H9 (cell line): ENCODE results near the gene TRAK2. TPM values are rescaled to one million over a fixed set of nuclear protein-coding genes. Genes with fewer than 3 reads are reported as not detected.

Experiments used
- DNase-seq: peaks from one replicate; pipeline ENCODE4 v3.0.0-alpha.2; 2017
- H2AFZ ChIP-seq: one replicate; pipeline ENCODE4 v1.6.1; 2013; ENCODE audit warnings: mild to moderate bottlenecking, low read length, control low read depth, moderate library complexity
- H2AK5ac ChIP-seq: 2 replicates; pipeline ENCODE4 v1.6.1; 2013; ENCODE audit warnings: low read length, control low read depth, mixed read lengths; ENCODE audit not compliant: insufficient read length
- H2BK120ac ChIP-seq: one replicate; pipeline ENCODE4 v1.6.1; 2013; ENCODE audit warnings: low read depth, mild to moderate bottlenecking, low read length, control low read depth, inconsistent platforms; ENCODE audit not compliant: poor library complexity, severe bottlenecking
- H2BK12ac ChIP-seq: 2 replicates; pipeline ENCODE4 v1.6.1; 2013; ENCODE audit warnings: low read length, control low read depth, mixed read lengths, low read depth; ENCODE audit not compliant: insufficient read length
- H2BK15ac ChIP-seq: 2 replicates; pipeline ENCODE4 v1.6.1; 2013; ENCODE audit warnings: low read depth, low read length, control low read depth
- H2BK20ac ChIP-seq: one replicate; pipeline ENCODE4 v1.6.1; 2013; ENCODE audit warnings: low read depth, mild to moderate bottlenecking, low read length, control low read depth, inconsistent platforms; ENCODE audit not compliant: poor library complexity, severe bottlenecking
- H2BK5ac ChIP-seq: 2 replicates; pipeline ENCODE4 v1.6.1; 2013; ENCODE audit warnings: low read length, control low read depth, mixed read lengths; ENCODE audit not compliant: insufficient read length
- H3K14ac ChIP-seq: 2 replicates; pipeline ENCODE4 v1.6.1; 2013; ENCODE audit warnings: low read length, control low read depth; ENCODE audit not compliant: insufficient read depth
- H3K18ac ChIP-seq: 2 replicates; pipeline ENCODE4 v1.6.1; 2013; ENCODE audit warnings: low read depth, mild to moderate bottlenecking, mixed read lengths, low read length, control low read depth; ENCODE audit not compliant: insufficient read length
- H3K23ac ChIP-seq: 2 replicates; pipeline ENCODE4 v1.6.1; 2013; ENCODE audit warnings: low read length, control low read depth, mixed read lengths, low read depth; ENCODE audit not compliant: insufficient read length
- H3K23me2 ChIP-seq: 2 replicates; pipeline ENCODE4 v1.6.1; 2013; ENCODE audit warnings: low read depth, mild to moderate bottlenecking, mixed read lengths, low read length, control low read depth; ENCODE audit not compliant: insufficient read length, poor library complexity, severe bottlenecking
- H3K27ac ChIP-seq: 2 replicates; pipeline ENCODE4 v1.5.1; 2013; ENCODE audit warnings: low read length, control low read depth, mixed read lengths, low read depth; ENCODE audit not compliant: insufficient read length
- H3K27me3 ChIP-seq: 2 replicates; pipeline ENCODE4 v1.6.1; 2013; ENCODE audit warnings: low read length, control low read depth, inconsistent platforms; ENCODE audit not compliant: insufficient read depth
- H3K4ac ChIP-seq: 2 replicates; pipeline ENCODE4 v1.6.1; 2013; ENCODE audit warnings: low read depth, mild to moderate bottlenecking, control low read depth, inconsistent platforms, low read length, moderate library complexity
- H3K4me1 ChIP-seq: 2 replicates; pipeline ENCODE4 v1.6.1; 2013; ENCODE audit warnings: low read length, control low read depth, inconsistent platforms; ENCODE audit not compliant: insufficient read depth
- H3K4me2 ChIP-seq: 2 replicates; pipeline ENCODE4 v1.6.1; 2013; ENCODE audit warnings: low read length, control low read depth, mixed read lengths; ENCODE audit not compliant: insufficient read length, insufficient read depth
- H3K56ac ChIP-seq: 2 replicates; pipeline ENCODE4 v1.6.1; 2013; ENCODE audit warnings: low read depth, mild to moderate bottlenecking, mixed read lengths, low read length, control low read depth; ENCODE audit not compliant: insufficient read length
- H3K79me1 ChIP-seq: 2 replicates; pipeline ENCODE4 v1.6.1; 2013; ENCODE audit warnings: low read depth, mild to moderate bottlenecking, moderate library complexity, low read length, control low read depth, inconsistent platforms; ENCODE audit not compliant: insufficient read depth, poor library complexity, severe bottlenecking
- H3K79me2 ChIP-seq: 2 replicates; pipeline ENCODE4 v1.6.1; 2013; ENCODE audit warnings: low read length, control low read depth, inconsistent platforms; ENCODE audit not compliant: insufficient read depth
- H3K9ac ChIP-seq: 2 replicates; pipeline ENCODE4 v1.6.1; 2013; ENCODE audit warnings: low read length, control low read depth, mixed read lengths; ENCODE audit not compliant: insufficient read length; ENCODE audit errors: extremely low read depth
- H3K9me3 ChIP-seq: one replicate; pipeline ENCODE4 v1.6.1; 2013; ENCODE audit warnings: low read depth, low read length, inconsistent platforms; ENCODE audit not compliant: control insufficient read depth
- H3T11ph ChIP-seq: one replicate; pipeline ENCODE4 v1.6.1; 2013; ENCODE audit warnings: mild to moderate bottlenecking, low read length, control low read depth, inconsistent platforms
- H4K20me1 ChIP-seq: one replicate; pipeline ENCODE4 v1.6.1; 2013; ENCODE audit not compliant: control insufficient read depth, insufficient read length, insufficient read depth
- H4K5ac ChIP-seq: 2 replicates; pipeline ENCODE4 v1.6.1; 2013; ENCODE audit warnings: low read depth, mild to moderate bottlenecking, mixed read lengths, low read length, control low read depth; ENCODE audit not compliant: insufficient read length
- H4K8ac ChIP-seq: replicated peaks from 2 replicates; pipeline ENCODE4 v1.6.1; 2013; ENCODE audit warnings: low read length, control low read depth, mixed read lengths, low read depth; ENCODE audit not compliant: insufficient read length
- H4K91ac ChIP-seq: 2 replicates; pipeline ENCODE4 v1.6.1; 2013; ENCODE audit warnings: low read depth, mild to moderate bottlenecking, moderate library complexity, mixed read lengths, low read length, control low read depth; ENCODE audit not compliant: insufficient read length
- H3K27ac Mint-ChIP-seq, 3 experiments: 2 replicates in 2 of 3; 3 replicates in 1 of 3; pipeline ENCODE4 v1.8.0; 2020 to 2021; ENCODE audit warnings: mixed read lengths in 3 of 3, mild to moderate bottlenecking in 1 of 3, moderate library complexity in 1 of 3
- H3K27me3 Mint-ChIP-seq: 2 replicates; pipeline ENCODE4 v1.8.0; 2021; ENCODE audit warnings: low read depth, mild to moderate bottlenecking, moderate library complexity, mixed read lengths
- H3K36me3 Mint-ChIP-seq, 3 experiments: 2 replicates in 2 of 3; 3 replicates in 1 of 3; pipeline ENCODE4 v1.8.0; 2020 to 2021; ENCODE audit warnings: low read depth in 3 of 3, mixed read lengths in 3 of 3; ENCODE audit not compliant: insufficient read depth in 1 of 3
- H3K4me1 Mint-ChIP-seq, 2 experiments: 2 replicates each; pipeline ENCODE4 v1.8.0; 2020; ENCODE audit warnings: mixed read lengths in 2 of 2
- H3K4me3 Mint-ChIP-seq, 2 experiments: 2 replicates in 1 of 2; 3 replicates in 1 of 2; pipeline ENCODE4 v1.8.0; 2020 to 2021; ENCODE audit warnings: mild to moderate bottlenecking in 2 of 2, mixed read lengths in 2 of 2, moderate library complexity in 1 of 2
- H3K9me3 Mint-ChIP-seq, 2 experiments: 2 replicates in 1 of 2; 3 replicates in 1 of 2; pipeline ENCODE4 v1.8.0; 2020; ENCODE audit warnings: mild to moderate bottlenecking in 2 of 2, mixed read lengths in 2 of 2, moderate library complexity in 1 of 2
- WGBS: extraction: QIAGEN DNeasy Blood & Tissue Kit; methylation state at CpG from one replicate; pipeline ENCODE4 v1.1.7; 2013; ENCODE audit warnings: missing lambda C conversion rate, low lambda C conversion rate, mixed read lengths; ENCODE audit not compliant: insufficient read length; ENCODE audit errors: extremely low coverage; 5-methylcytosine and 5-hydroxymethylcytosine counted together
- total RNA-seq: library from RNA; stranded (reverse); gene quantifications from 2 replicates; pipeline ENCODE4 v1.2.1, GENCODE V29; 2021
- TF ChIP-seq, protein P1 (sequence below): fragments of 200-600 bp; sonication (generic); conservative IDR thresholded peaks from 3 replicates; pipeline ENCODE4 v1.8.0; 2021; ENCODE audit warnings: antibody characterized with exemption, mild to moderate bottlenecking

TRAK2 gene
- total RNA-seq, 1 experiment from 2014 or later, result 14.2 TPM

DNA sequence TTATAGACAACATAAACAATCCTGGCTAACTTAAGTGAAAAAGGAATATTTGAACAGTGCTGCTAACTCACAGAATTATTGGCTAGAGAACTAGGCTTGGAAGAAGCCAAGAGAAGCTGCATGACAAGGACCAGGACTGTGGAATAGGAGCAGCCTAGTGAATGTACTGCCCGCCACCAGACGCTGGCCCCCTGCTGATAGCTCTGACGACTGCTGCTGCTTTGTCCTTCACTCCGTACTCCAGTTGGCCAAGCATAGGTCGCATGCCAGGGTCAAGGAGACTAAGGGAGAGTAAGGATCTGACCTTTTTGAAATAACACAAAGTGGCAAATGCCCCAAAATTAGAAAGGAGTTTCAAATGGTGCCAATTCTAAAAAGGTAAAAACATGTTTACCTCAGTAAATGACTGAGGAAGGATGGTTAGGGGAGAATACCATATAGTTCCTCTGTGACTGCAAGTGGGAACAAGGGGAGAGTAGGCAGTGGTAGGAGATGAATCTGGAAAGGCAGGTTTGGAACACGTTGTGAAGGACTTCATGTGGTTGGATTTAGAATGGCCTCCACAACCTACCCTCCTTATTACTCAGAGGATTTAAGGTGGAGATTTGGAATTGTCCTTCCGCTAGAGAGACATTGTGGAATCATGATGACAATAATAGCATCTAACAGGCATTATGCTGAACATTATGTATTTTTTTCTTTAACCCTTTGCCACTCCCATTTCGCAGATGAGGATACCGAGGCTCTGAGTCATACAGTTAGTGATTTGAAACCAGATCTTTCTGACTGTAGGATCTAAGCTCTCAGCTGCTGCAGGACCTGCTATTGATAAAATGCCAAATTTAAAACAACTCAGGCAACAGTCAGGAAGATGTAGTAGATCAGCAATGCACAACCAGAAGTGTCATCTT, 19.8 kb upstream of the TRAK2 start:
- H3K14ac ChIP-seq, result no peak overlapping the region
- H3K23me2 ChIP-seq, result no peaks in the 10 kb centered on the region
- no peaks in the 10 kb centered on the region for H3K79me1 ChIP-seq
- H4K91ac ChIP-seq, result no peak overlapping the region
- H3K27ac ChIP-seq, result no peak overlapping the region
- H2BK15ac ChIP-seq, result no peak overlapping the region
- H3K4me3 Mint-ChIP-seq, result no peak overlapping the region
- no peak overlapping the region for H2BK5ac ChIP-seq
- H2BK20ac ChIP-seq, result no peak overlapping the region
- H3K27ac Mint-ChIP-seq, result peak overlapping the region in 2 of 3 experiments; percentile 1 to 11; a peak in 2 of 7 replicates
- no peak overlapping the region for H2AFZ ChIP-seq
- H3T11ph ChIP-seq, result no peak overlapping the region
- H3K27me3 Mint-ChIP-seq, result no peaks in the 10 kb centered on the region
- no peak overlapping the region for H2BK12ac ChIP-seq
- no peak overlapping the region for H3K23ac ChIP-seq
- H3K4me1 ChIP-seq, result no peaks in the 10 kb centered on the region; the same call in 1 of the 2 replicates
- H2AK5ac ChIP-seq, result no peak overlapping the region
- H4K20me1 ChIP-seq, result no peaks in the 10 kb centered on the region
- H2BK120ac ChIP-seq, result no peak overlapping the region
- DNase-seq, result peak; percentile 71
- peaks cover 6 to 36% (median 23%) of the 10 kb centered on the region in 3 experiments; a peak in 5 of 7 replicates for H3K36me3 Mint-ChIP-seq
- no peak overlapping the region for H3K4me2 ChIP-seq
- H3K4me1 Mint-ChIP-seq, result peaks cover 9 to 10% of the 10 kb centered on the region in 2 experiments
- no peaks in the 10 kb centered on the region for H3K27me3 ChIP-seq
- H3K18ac ChIP-seq, result no peak overlapping the region
- TF ChIP-seq, protein P1, sequence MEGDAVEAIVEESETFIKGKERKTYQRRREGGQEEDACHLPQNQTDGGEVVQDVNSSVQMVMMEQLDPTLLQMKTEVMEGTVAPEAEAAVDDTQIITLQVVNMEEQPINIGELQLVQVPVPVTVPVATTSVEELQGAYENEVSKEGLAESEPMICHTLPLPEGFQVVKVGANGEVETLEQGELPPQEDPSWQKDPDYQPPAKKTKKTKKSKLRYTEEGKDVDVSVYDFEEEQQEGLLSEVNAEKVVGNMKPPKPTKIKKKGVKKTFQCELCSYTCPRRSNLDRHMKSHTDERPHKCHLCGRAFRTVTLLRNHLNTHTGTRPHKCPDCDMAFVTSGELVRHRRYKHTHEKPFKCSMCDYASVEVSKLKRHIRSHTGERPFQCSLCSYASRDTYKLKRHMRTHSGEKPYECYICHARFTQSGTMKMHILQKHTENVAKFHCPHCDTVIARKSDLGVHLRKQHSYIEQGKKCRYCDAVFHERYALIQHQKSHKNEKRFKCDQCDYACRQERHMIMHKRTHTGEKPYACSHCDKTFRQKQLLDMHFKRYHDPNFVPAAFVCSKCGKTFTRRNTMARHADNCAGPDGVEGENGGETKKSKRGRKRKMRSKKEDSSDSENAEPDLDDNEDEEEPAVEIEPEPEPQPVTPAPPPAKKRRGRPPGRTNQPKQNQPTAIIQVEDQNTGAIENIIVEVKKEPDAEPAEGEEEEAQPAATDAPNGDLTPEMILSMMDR, result no peak
- H3K56ac ChIP-seq, result no peak overlapping the region
- no peaks in the 10 kb centered on the region for H3K9me3 Mint-ChIP-seq
- no CpG with 5 or more reads among the region's 9 CpGs for WGBS
- H4K5ac ChIP-seq, result no peak overlapping the region
- no peaks in the 10 kb centered on the region for H3K79me2 ChIP-seq
- H4K8ac ChIP-seq, result no peak overlapping the region
- no peak overlapping the region for H3K4ac ChIP-seq
- H3K9ac ChIP-seq, result no peak overlapping the region
- no peaks in the 10 kb centered on the region for H3K9me3 ChIP-seq
